HEK293T (cell line): Measurements from ENCODE around the gene TRIM66.

ENCODE experiments used
- ARNT ChIP-seq: fragments of 450-650 bp; IDR thresholded peaks from 2 replicates; pipeline ENCODE4 v1.6.1; 2017; ENCODE audit warnings: mild to moderate bottlenecking
- BHLHE40 ChIP-seq: fragments of 450-650 bp; IDR thresholded peaks from 2 replicates; pipeline ENCODE4 v1.6.1; 2016; ENCODE audit warnings: mild to moderate bottlenecking, moderate library complexity, borderline replicate concordance
- CTBP1 ChIP-seq: fragments of 450-650 bp; IDR thresholded peaks from 2 replicates; pipeline ENCODE4 v1.6.1; 2016; ENCODE audit warnings: borderline replicate concordance
- ELF4 ChIP-seq: fragments of 450-650 bp; IDR thresholded peaks from 2 replicates; pipeline ENCODE4 v1.6.1; 2017; ENCODE audit warnings: antibody characterized with exemption
- FOXA1 ChIP-seq: fragments of 450-650 bp; IDR thresholded peaks from 2 replicates; pipeline ENCODE4 v1.6.1; 2016; ENCODE audit warnings: mild to moderate bottlenecking
- FOXM1 ChIP-seq: fragments of 450-650 bp; IDR thresholded peaks from 2 replicates; pipeline ENCODE4 v1.6.1; 2017; ENCODE audit warnings: mild to moderate bottlenecking, borderline replicate concordance
- HDGF ChIP-seq: fragments of 450-650 bp; IDR thresholded peaks from 2 replicates; pipeline ENCODE4 v1.6.1; 2017; ENCODE audit warnings: antibody characterized with exemption, borderline replicate concordance
- L3MBTL2 ChIP-seq: fragments of 450-650 bp; conservative IDR thresholded peaks from 2 replicates; pipeline ENCODE4 v1.6.1; 2016; ENCODE audit warnings: mild to moderate bottlenecking
- LEF1 ChIP-seq: fragments of 450-650 bp; IDR thresholded peaks from 2 replicates; pipeline ENCODE4 v1.6.1; 2017; ENCODE audit warnings: mild to moderate bottlenecking, borderline replicate concordance
- NFRKB ChIP-seq: fragments of 450-650 bp; IDR thresholded peaks from 2 replicates; pipeline ENCODE4 v1.6.1; 2016; ENCODE audit warnings: mild to moderate bottlenecking, moderate library complexity
- SP1 ChIP-seq: fragments of 450-650 bp; IDR thresholded peaks from 2 replicates; pipeline ENCODE4 v1.6.1; 2017
- SUZ12 ChIP-seq: fragments of 450-650 bp; IDR thresholded peaks from 2 replicates; pipeline ENCODE4 v1.6.1; 2016; ENCODE audit warnings: mild to moderate bottlenecking
- TARDBP ChIP-seq: fragments of 450-650 bp; IDR thresholded peaks from 2 replicates; pipeline ENCODE4 v1.6.1; 2016
- ZNF384 ChIP-seq: fragments of 450-650 bp; IDR thresholded peaks from 2 replicates; pipeline ENCODE4 v1.6.1; 2016

- TF ChIP-seq SUZ12 (no peak), HDGF (no peak), ELF4 (no peak), FOXM1 (no peak), L3MBTL2 (no peak), NFRKB (no peak), SP1 (no peak), ARNT (no peak), FOXA1 (no peak), CTBP1 (no peak), ZNF384 (no peak), TARDBP (no peak), LEF1 (no peak), BHLHE40 (no peak)
These were observed 32.3 kb upstream of the TRIM66 start for GRCh38 chr11:8714622-8715225.
